Ovary (tissue), 3 donors: Measurements from ENCODE around the gene SMCHD1.

ENCODE experiments used
- CTCF ChIP-seq, 3 donors: fragments of 450-650 bp in 2 of 3; fragments of 200-600 bp in 1 of 3; IDR thresholded peaks; one replicate each; pipeline versions ENCODE4 v1.5.1 to v1.8.0; 2016 to 2022; ENCODE audit warnings: antibody characterized with exemption in 3 of 3, mild to moderate bottlenecking in 1 of 3
- POLR2A ChIP-seq: fragments of 450-650 bp; IDR thresholded peaks from one replicate; pipeline ENCODE4 v1.6.1; 2017; ENCODE audit warnings: antibody characterized with exemption, mild to moderate bottlenecking, moderate library complexity
- donor health status: DM: no; HTN: no; CAD: no.

- TF ChIP-seq CTCF (IDR thresholded peaks at IDR 0.05) (no peak), POLR2A (no peak)
These were observed 45.0 kb upstream of the SMCHD1 start for GRCh38 chr18:2610549-2610948.
